HL-60 (cell line): ENCODE measurements around the gene MAP1B.

Source experiments
- DNase-seq, 2 experiments: peaks; one replicate each; pipeline ENCODE4 v3.0.0-alpha.2; 2010 to 2020; ENCODE audit warnings: low read depth in 1 of 2, low spot score in 1 of 2
- H3K27ac ChIP-seq: fragments of 250-450 bp; sonication (Bioruptor Pico); replicated peaks from 2 replicates; pipeline ENCODE4 v1.5.1; 2020; ENCODE audit warnings: mild to moderate bottlenecking, moderate library complexity
- H3K27me3 ChIP-seq: fragments of 250-450 bp; sonication (Bioruptor Pico); 2 replicates; pipeline ENCODE4 v1.5.1; 2021; ENCODE audit warnings: mild to moderate bottlenecking, moderate library complexity; ENCODE audit not compliant: insufficient read depth, poor library complexity, severe bottlenecking
- H3K4me3 ChIP-seq: replicated peaks from 2 replicates; pipeline ENCODE4 v1.5.1; 2011; ENCODE audit warnings: mild to moderate bottlenecking, control low read depth, low read length; ENCODE audit not compliant: insufficient read depth
- GABPA ChIP-seq: IDR thresholded peaks from 2 replicates; pipeline ENCODE4 v1.6.1; 2012; ENCODE audit warnings: low read depth
- POLR2AphosphoS5 ChIP-seq: IDR thresholded peaks from 2 replicates; pipeline ENCODE4 v1.6.1; 2012; ENCODE audit warnings: low read depth
- SPI1 ChIP-seq: IDR thresholded peaks from 2 replicates; pipeline ENCODE4 v1.6.1; 2012; ENCODE audit warnings: low read depth, mild to moderate bottlenecking, borderline replicate concordance
- TF ChIP-seq, protein P1 (sequence below): IDR thresholded peaks from one replicate; pipeline ENCODE4 v1.5.1; 2011; ENCODE audit warnings: low read length, control low read depth, inconsistent platforms; ENCODE audit not compliant: insufficient read depth
- TF ChIP-seq, protein P2 (sequence below): IDR thresholded peaks from 2 replicates; pipeline ENCODE4 v1.6.1; 2012; ENCODE audit warnings: low read depth; ENCODE audit not compliant: insufficient replicate concordance

Gene MAP1B

DNA sequence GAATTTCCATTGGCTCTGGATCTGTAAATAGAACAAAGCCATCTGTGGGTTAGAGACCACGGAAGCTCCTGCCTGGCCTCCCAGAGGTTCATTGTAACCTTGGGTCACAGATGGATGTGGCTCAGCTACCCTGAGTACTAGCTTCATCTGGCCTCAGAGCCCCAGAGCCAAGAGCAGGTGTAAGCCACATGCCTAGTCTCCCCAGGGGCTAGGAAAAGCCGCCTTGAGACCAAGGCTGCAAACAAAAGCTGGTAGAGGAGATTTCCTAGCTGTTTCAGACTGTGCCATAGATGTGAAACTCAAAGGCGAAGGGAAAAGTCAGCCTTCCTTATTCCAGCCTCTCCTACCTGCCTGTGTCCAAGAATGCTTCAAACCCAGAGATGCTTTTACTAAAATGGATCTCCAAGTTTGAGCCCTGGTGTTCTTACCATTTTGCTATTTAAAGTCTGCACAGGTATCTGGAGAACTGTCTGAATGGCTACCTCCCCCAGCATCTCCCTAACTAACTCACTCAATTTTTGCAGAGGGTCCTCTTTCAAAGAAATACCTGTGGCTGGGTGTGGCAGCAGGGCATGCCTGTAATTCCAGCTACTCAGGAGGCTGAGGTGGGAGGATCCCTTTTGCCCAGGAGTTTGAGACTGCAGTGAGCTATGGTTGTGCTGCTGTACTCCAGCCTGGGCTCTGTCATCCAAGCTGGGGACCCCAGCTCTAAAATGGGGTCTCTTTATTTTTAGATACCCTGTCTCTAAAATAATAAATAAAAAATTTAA is 42.3 kb upstream of the MAP1B start:
- Histone ChIP-seq H3K27ac (no peak overlapping the region), H3K4me3 (no peak overlapping the region), H3K27me3 (no peaks in the 10 kb centered on the region)
- DNase-seq, result no peak
- TF ChIP-seq, protein P1, sequence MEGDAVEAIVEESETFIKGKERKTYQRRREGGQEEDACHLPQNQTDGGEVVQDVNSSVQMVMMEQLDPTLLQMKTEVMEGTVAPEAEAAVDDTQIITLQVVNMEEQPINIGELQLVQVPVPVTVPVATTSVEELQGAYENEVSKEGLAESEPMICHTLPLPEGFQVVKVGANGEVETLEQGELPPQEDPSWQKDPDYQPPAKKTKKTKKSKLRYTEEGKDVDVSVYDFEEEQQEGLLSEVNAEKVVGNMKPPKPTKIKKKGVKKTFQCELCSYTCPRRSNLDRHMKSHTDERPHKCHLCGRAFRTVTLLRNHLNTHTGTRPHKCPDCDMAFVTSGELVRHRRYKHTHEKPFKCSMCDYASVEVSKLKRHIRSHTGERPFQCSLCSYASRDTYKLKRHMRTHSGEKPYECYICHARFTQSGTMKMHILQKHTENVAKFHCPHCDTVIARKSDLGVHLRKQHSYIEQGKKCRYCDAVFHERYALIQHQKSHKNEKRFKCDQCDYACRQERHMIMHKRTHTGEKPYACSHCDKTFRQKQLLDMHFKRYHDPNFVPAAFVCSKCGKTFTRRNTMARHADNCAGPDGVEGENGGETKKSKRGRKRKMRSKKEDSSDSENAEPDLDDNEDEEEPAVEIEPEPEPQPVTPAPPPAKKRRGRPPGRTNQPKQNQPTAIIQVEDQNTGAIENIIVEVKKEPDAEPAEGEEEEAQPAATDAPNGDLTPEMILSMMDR, result no peak
- TF ChIP-seq, protein P2, sequence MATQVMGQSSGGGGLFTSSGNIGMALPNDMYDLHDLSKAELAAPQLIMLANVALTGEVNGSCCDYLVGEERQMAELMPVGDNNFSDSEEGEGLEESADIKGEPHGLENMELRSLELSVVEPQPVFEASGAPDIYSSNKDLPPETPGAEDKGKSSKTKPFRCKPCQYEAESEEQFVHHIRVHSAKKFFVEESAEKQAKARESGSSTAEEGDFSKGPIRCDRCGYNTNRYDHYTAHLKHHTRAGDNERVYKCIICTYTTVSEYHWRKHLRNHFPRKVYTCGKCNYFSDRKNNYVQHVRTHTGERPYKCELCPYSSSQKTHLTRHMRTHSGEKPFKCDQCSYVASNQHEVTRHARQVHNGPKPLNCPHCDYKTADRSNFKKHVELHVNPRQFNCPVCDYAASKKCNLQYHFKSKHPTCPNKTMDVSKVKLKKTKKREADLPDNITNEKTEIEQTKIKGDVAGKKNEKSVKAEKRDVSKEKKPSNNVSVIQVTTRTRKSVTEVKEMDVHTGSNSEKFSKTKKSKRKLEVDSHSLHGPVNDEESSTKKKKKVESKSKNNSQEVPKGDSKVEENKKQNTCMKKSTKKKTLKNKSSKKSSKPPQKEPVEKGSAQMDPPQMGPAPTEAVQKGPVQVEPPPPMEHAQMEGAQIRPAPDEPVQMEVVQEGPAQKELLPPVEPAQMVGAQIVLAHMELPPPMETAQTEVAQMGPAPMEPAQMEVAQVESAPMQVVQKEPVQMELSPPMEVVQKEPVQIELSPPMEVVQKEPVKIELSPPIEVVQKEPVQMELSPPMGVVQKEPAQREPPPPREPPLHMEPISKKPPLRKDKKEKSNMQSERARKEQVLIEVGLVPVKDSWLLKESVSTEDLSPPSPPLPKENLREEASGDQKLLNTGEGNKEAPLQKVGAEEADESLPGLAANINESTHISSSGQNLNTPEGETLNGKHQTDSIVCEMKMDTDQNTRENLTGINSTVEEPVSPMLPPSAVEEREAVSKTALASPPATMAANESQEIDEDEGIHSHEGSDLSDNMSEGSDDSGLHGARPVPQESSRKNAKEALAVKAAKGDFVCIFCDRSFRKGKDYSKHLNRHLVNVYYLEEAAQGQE, result no peak
- TF ChIP-seq SPI1 (no peak), POLR2AphosphoS5 (no peak), GABPA (no peak)

DNA sequence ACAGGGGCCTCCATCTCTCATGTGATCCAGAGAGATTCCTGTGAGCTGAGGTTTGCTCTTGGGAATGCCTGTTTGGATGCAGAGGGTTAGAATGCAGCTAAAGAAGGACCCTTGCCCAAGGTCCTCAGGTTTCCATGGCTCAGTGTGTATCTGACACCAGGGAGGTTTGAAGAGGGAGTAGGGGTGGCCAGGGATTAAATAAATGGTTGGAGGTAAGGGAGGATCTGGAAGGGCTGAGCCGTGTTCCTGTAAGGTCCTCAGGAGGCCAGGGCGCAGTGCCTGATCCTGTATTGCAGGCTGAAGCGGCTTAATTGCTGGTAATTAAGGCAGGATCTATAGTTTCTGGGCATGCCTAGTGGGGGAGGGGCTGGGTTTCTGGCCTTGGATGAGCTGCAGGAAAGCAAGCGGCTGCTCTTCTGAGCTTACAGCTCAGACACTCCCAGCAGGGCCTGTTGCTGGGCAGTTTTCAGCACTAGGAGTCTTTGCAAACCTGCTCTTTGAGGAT is 41.5 kb upstream of the MAP1B start:
- no peak for TF ChIP-seq GABPA
- no peak for TF ChIP-seq POLR2AphosphoS5
- TF ChIP-seq, protein P2, result no peak
- TF ChIP-seq SPI1, result no peak
- TF ChIP-seq, protein P1, result no peak
- DNase-seq, result no peak
- Histone ChIP-seq H3K4me3 (no peak overlapping the region), H3K27me3 (no peaks in the 10 kb centered on the region), H3K27ac (no peak overlapping the region)

DNA sequence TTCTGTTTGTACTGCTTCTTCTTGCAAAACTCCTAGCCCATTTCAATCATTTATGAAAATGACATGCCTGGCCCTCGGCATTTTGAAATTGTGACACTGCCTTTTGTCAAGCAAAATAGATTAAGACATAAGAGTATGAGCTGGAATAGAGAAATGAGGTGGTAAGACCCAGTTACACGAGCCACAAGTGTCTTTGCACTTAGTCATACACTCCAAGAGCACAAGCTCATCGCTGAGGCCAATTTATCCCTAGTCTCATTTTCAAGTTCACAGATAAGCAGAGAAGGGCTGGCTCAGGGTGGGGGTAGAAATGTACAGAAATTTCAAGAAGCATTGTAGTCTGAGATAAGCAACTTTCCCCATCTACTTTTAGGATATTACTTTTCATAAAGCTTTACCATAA is 40.6 kb upstream of the MAP1B start:
- no peak overlapping the region for H3K27ac ChIP-seq
- TF ChIP-seq SPI1 (no peak), POLR2AphosphoS5 (no peak), GABPA (no peak)
- TF ChIP-seq, protein P2, result no peak
- TF ChIP-seq, protein P1, result no peak
- DNase-seq, result no peak
- no peaks in the 10 kb centered on the region for H3K27me3 ChIP-seq
- no peak overlapping the region for H3K4me3 ChIP-seq
